ENCODE results near the gene PEPD. TPM values are rescaled to one million over a fixed set of nuclear protein-coding genes. Genes with fewer than 3 reads are reported as not detected.

PEPD gene
- total and polyA plus RNA-seq, 2 donors (not counting 3 experiments of a cell fraction or from before 2014, with no cell fraction given) = 73.7 to 126 TPM

DNA sequence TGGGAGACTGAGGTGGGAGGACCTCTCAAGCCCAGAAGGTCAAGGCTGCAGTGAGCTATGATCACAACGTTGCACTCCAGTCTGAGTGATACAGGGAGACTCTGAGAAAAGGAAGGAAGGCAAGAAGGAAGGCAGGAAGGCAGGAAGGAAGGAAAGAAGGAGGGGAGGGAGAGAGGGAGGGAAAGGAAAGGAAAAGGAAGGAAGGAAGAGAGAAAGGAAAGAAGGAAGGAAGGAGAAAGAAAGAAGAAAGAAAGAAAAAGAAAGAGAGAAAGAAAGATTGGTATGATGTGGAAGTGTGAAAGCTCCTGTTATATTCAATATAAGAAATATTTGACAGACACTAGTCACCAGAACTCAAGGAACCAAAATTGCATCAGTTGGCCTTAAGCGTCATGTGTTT is 180.6 kb downstream of the PEPD start:
- no peaks in the 10 kb centered on the region for H4K20me1 ChIP-seq (replicated peaks; ENCODE audit: control insufficient read depth, extremely low read depth, insufficient read depth, low read length)
- no peak overlapping the region for H2AFZ ChIP-seq (ENCODE audit: low read depth, low read length)
- peaks cover 0 to 6% of the 10 kb centered on the region in 2 experiments for H3K27me3 ChIP-seq (ENCODE audit: control insufficient read depth in 2 of 2, insufficient read depth in 2 of 2, low read length in 2 of 2)
- TF ChIP-seq POLR2A (IDR thresholded peaks at IDR 0.05; ENCODE audit: low read depth, low read length) (no peak), POLR2AphosphoS5 (IDR thresholded peaks at IDR 0.05; ENCODE audit: insufficient read depth, low read depth, low read length) (no peak), MYC (IDR thresholded peaks at IDR 0.05; ENCODE audit: low read depth, low read length) (no peak), JUN (IDR thresholded peaks at IDR 0.05; ENCODE audit: borderline replicate concordance, insufficient read depth, insufficient read length, low read depth) (no peak), EZH2 (IDR thresholded peaks at IDR 0.05; ENCODE audit: borderline replicate concordance, low read depth, low read length, severe bottlenecking) (no peak), GATA2 (IDR thresholded peaks at IDR 0.05; ENCODE audit: insufficient read depth, insufficient read length, low read depth, low read length) (no peak), FOS (IDR thresholded peaks at IDR 0.05; ENCODE audit: borderline replicate concordance, insufficient read depth, low read length) (no peak)
- TF ChIP-seq, protein P1, sequence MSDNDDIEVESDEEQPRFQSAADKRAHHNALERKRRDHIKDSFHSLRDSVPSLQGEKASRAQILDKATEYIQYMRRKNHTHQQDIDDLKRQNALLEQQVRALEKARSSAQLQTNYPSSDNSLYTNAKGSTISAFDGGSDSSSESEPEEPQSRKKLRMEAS (IDR thresholded peaks at IDR 0.05; ENCODE audit: insufficient read depth, insufficient read length) = no peak
- TF ChIP-seq, protein P2, sequence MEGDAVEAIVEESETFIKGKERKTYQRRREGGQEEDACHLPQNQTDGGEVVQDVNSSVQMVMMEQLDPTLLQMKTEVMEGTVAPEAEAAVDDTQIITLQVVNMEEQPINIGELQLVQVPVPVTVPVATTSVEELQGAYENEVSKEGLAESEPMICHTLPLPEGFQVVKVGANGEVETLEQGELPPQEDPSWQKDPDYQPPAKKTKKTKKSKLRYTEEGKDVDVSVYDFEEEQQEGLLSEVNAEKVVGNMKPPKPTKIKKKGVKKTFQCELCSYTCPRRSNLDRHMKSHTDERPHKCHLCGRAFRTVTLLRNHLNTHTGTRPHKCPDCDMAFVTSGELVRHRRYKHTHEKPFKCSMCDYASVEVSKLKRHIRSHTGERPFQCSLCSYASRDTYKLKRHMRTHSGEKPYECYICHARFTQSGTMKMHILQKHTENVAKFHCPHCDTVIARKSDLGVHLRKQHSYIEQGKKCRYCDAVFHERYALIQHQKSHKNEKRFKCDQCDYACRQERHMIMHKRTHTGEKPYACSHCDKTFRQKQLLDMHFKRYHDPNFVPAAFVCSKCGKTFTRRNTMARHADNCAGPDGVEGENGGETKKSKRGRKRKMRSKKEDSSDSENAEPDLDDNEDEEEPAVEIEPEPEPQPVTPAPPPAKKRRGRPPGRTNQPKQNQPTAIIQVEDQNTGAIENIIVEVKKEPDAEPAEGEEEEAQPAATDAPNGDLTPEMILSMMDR (IDR thresholded peaks at IDR 0.05; ENCODE audit: extremely low read depth in 1 of 2, insufficient read depth in 1 of 2, low read depth in 1 of 2, low read length in 2 of 2) = no peak
- no peak overlapping the region for H3K4me2 ChIP-seq (ENCODE audit: insufficient read depth, low read length)
- no peaks in the 10 kb centered on the region for H3K9me3 ChIP-seq (replicated peaks; ENCODE audit: control insufficient read depth, insufficient read depth, low read length)
- ChIA-PET POLR2A (no interaction called here), CTCF (no interaction called here)
- no peaks in the 10 kb centered on the region for H3K9me1 ChIP-seq (replicated peaks; ENCODE audit: control insufficient read depth, extremely low read depth, insufficient read depth, low read length)
- no peak overlapping the region for H3K27ac ChIP-seq (ENCODE audit: insufficient read depth, low read depth, low read length)
- dilution Hi-C loops (cut with MboI; ENCODE audit: extremely low pct_ligation_motif_present, low sequenced_read_pairs) (no loop called here), intact Hi-C loops (cut with micrococcal nuclease) (no loop called here)
- H3K79me2 ChIP-seq (ENCODE audit: control insufficient read depth, insufficient read depth, low read length) = no peaks in the 10 kb centered on the region
- no peaks in the 10 kb centered on the region for H3K36me3 ChIP-seq (ENCODE audit: control insufficient read depth in 2 of 2, extremely low read depth in 1 of 2, insufficient read depth in 2 of 2, low read length in 2 of 2)
- no peak overlapping the region for H3K9ac ChIP-seq (replicated peaks; ENCODE audit: extremely low read depth, insufficient read depth, low read length)
- no peak overlapping the region for H3K4me3 ChIP-seq (replicated peaks in 1 of 3; ENCODE audit: insufficient read depth in 1 of 3, low read depth in 1 of 3, low read length in 3 of 3)
- DNase-seq (ENCODE audit: low read depth, low spot score) (no peak), FAIRE-seq (no peak)
- no TSS peak for BruUV-seq (replicated peaks)
- no peaks in the 10 kb centered on the region for H3K4me1 ChIP-seq (ENCODE audit: control insufficient read depth, extremely low read depth, insufficient read depth, low read length)
